ACC112 (cell line): Measurements from ENCODE around the gene ADNP.
"Not testable (repeated sequence)": the region's sequence is repeated elsewhere in the genome, so short reads cannot be mapped to it uniquely, and the experiment has no call there.

ENCODE experiments used
- H2AFZ ChIP-seq: fragments of 200-600 bp; sonication (generic); one replicate; pipeline ENCODE4 v1.6.0; 2017; ENCODE audit warnings: antibody characterized with exemption, low read length; ENCODE audit not compliant: unreplicated experiment
- H3K27ac ChIP-seq: fragments of 200-600 bp; sonication (generic); 2 replicates; pipeline ENCODE4 v1.5.1; 2014; ENCODE audit warnings: low read depth, mild to moderate bottlenecking, antibody characterized with exemption, low read length, moderate library complexity
- H3K27me3 ChIP-seq: fragments of 200-600 bp; sonication (generic); 2 replicates; pipeline ENCODE4 v1.6.1; 2014; ENCODE audit warnings: mild to moderate bottlenecking, antibody characterized with exemption, low read length, moderate library complexity, mixed read lengths; ENCODE audit not compliant: insufficient read depth
- H3K36me3 ChIP-seq: fragments of 200-600 bp; sonication (generic); 2 replicates; pipeline ENCODE4 v1.6.1; 2016; ENCODE audit warnings: mild to moderate bottlenecking, antibody characterized with exemption, low read length, moderate library complexity, mixed read lengths; ENCODE audit not compliant: insufficient read depth
- H3K4me1 ChIP-seq: fragments of 200-600 bp; sonication (generic); one replicate; pipeline ENCODE4 v1.6.1; 2016; ENCODE audit warnings: low read length, mixed read lengths; ENCODE audit not compliant: insufficient read depth, unreplicated experiment, control insufficient read depth
- H3K4me3 ChIP-seq: fragments of 200-600 bp; sonication (generic); 2 replicates; pipeline ENCODE4 v1.5.1; 2014; ENCODE audit warnings: mild to moderate bottlenecking, low read depth, low read length
- H3K79me2 ChIP-seq: fragments of 200-600 bp; sonication (generic); one replicate; pipeline ENCODE4 v1.6.0; 2016; ENCODE audit warnings: low read length; ENCODE audit not compliant: control insufficient read depth, unreplicated experiment, insufficient read depth

ADNP gene

DNA sequence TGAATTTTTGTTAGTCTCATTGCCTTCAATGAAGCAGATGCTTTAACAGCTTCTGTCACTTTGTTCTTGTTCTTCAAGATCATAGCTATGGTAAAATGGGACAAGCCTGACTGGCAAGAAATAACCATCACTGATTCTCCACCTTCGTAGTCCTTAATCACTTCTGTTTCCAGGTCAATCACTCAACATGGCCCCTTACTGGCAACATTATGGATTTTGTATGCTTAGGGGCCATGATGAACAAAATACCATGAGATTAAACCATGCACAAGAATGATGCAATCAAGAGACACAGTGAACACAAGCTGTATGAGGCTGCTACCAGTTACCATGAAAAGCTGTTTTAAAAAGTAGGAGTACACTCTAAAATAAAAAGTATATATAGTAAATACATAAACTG, 32.8 kb downstream of the ADNP start:
- peaks cover 34% of the 10 kb centered on the region for H3K79me2 ChIP-seq
- no peak overlapping the region for H3K4me3 ChIP-seq
- H3K36me3 ChIP-seq, result peaks cover 50% of the 10 kb centered on the region
- H3K27ac ChIP-seq, result no peak overlapping the region
- no peak overlapping the region for H2AFZ ChIP-seq
- no peaks in the 10 kb centered on the region for H3K4me1 ChIP-seq
- no peaks in the 10 kb centered on the region for H3K27me3 ChIP-seq

DNA sequence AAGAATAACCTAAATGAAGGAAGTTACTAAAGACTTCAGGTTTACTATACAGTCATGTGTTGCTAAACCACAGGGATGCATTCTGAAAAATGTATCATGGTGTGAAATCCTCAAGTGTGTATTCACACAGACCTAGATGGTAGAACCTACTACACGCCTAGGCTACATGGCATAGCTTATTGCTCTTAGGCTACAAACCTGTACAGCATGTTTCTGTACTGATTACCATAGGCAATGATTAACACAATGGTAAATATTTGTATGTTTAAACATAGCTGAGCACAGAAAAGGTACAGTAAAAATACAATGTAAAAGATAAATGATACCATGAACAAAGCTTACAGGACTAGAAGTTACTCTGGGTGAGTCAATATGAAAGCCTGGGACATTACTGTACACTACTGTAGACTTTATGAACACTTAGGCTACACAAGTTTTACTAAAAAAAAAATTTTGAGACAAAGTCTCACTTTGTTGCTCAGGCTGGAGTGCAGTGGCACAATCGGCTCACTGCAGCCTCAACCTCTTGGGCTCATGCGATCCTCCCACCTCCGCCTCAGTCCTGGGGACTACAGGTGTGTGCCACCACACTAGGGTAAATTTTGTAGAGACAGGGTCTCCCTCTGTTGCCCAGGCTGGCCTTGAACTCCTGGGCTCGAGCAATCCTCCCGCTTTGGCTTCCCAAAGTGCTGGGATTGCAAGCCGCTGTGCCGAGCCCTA, 36.0 kb downstream of the ADNP start:
- no peak overlapping the region for H2AFZ ChIP-seq
- H3K27me3 ChIP-seq, result no peaks in the 10 kb centered on the region
- H3K36me3 ChIP-seq, result peaks cover 47% of the 10 kb centered on the region
- H3K4me3 ChIP-seq, result no peak overlapping the region
- H3K27ac ChIP-seq, result no peak overlapping the region
- no peaks in the 10 kb centered on the region for H3K4me1 ChIP-seq
- peaks cover 10% of the 10 kb centered on the region for H3K79me2 ChIP-seq

DNA sequence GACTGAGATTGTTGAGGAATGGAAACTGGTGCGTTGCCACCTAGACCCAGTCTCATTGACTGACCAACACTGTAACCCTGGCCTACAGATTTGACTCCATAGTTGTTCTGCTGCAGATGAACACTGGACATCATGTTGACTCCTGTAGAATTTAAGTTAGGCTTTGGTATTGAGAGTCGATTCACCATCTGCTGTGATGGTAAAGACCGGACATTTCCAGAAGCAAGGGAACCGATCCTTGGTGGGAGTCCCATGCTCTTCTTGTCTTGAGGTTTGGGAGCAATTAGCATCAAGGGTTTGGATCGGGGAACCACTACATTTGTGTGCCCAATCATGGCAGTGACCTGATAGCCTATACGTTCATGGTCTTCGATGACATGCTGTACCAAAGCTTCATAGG, 37.6 kb downstream of the ADNP start:
- H2AFZ ChIP-seq, result no peak overlapping the region
- peaks cover 7% of the 10 kb centered on the region for H3K79me2 ChIP-seq
- no peak overlapping the region for H3K4me3 ChIP-seq
- no peaks in the 10 kb centered on the region for H3K27me3 ChIP-seq
- no peaks in the 10 kb centered on the region for H3K4me1 ChIP-seq
- H3K36me3 ChIP-seq, result peaks cover 49% of the 10 kb centered on the region
- no peak overlapping the region for H3K27ac ChIP-seq

DNA sequence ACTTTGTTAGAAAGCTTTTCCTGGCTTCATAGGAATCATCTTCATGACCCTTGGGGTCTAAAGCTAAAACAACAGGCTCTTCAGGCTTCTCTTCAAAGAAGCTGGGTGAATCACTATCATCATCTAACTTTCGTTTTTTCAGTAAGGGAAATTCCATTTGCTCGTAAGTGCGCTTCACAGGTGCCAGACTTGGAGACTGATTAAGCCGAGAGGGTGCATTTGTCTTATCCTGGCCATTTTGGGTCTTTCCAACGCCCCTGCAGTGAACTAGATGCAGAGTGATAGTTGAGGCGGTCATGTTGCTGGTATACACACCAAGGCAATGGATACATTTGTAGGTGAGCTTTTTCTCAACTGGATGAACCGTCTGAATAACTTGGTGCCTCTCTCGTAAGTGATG, 38.8 kb downstream of the ADNP start:
- H2AFZ ChIP-seq, result no peak overlapping the region
- peaks cover 45% of the 10 kb centered on the region for H3K36me3 ChIP-seq
- no peak overlapping the region for H3K27ac ChIP-seq
- no peaks in the 10 kb centered on the region for H3K4me1 ChIP-seq
- H3K27me3 ChIP-seq, result no peaks in the 10 kb centered on the region
- H3K79me2 ChIP-seq, result peaks cover 6% of the 10 kb centered on the region
- H3K4me3 ChIP-seq, result no peak overlapping the region

- no peaks in the 10 kb centered on the region for H3K4me1 ChIP-seq
- no peaks in the 10 kb centered on the region for H3K27me3 ChIP-seq
- no peak overlapping the region for H3K27ac ChIP-seq
- peaks cover 42% of the 10 kb centered on the region for H3K36me3 ChIP-seq
- no peak overlapping the region for H2AFZ ChIP-seq
- H3K79me2 ChIP-seq, result peaks cover 3% of the 10 kb centered on the region
- H3K4me3 ChIP-seq, result no peak overlapping the region
These were observed 40.1 kb downstream of the ADNP start for GRCh38 chr20:50891138-50891537.

GRCh38 chr20:50887576-50887975, 43.7 kb downstream of the ADNP start:
- H3K79me2 ChIP-seq, result no peaks in the 10 kb centered on the region
- no peak overlapping the region for H2AFZ ChIP-seq
- H3K4me1 ChIP-seq, result no peaks in the 10 kb centered on the region
- no peak overlapping the region for H3K27ac ChIP-seq
- H3K4me3 ChIP-seq, result no peak overlapping the region
- H3K27me3 ChIP-seq, result no peaks in the 10 kb centered on the region
- H3K36me3 ChIP-seq, result peaks cover 22% of the 10 kb centered on the region

DNA sequence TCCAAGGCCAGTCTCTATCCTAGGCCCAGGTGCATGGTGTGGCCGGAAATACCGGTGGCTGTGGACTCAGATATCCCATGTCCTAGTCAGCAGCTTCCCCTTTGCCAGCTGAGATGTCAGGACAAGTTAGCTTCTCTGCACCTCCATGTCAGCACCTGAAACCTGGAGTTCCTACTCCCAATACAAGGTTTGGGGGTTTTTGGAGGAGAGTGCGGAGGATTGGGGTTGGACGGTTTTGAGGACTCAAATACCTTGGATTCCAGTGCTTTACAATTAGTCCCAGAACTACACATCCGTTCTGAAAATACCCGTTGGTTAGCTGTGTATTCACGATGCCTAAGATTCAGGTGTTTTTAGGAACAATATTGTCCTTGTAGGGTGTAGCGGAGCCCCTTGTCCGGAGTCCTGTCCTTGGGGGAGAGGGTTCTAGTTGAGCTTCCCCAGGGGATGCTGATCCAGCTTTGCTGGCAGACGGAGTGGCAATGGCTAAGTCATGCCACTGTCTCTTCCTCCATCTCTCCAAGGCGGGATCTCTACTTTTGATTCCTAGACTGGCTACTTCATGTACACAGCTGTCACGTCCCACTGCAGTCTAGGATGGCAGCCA, 45.0 kb downstream of the ADNP start:
- Histone ChIP-seq H3K27ac (no peak overlapping the region), H3K36me3 (peaks cover 18% of the 10 kb centered on the region), H3K27me3 (no peaks in the 10 kb centered on the region), H2AFZ (no peak overlapping the region), H3K79me2 (no peaks in the 10 kb centered on the region), H3K4me1 (no peaks in the 10 kb centered on the region), H3K4me3 (no peak overlapping the region)

- H2AFZ ChIP-seq, result no peak overlapping the region
- no peak overlapping the region for H3K4me3 ChIP-seq
- no peaks in the 10 kb centered on the region for H3K4me1 ChIP-seq
- H3K36me3 ChIP-seq, result peaks cover 18% of the 10 kb centered on the region
- no peaks in the 10 kb centered on the region for H3K27me3 ChIP-seq
- no peaks in the 10 kb centered on the region for H3K79me2 ChIP-seq
- H3K27ac ChIP-seq, result no peak overlapping the region
These were observed 45.5 kb downstream of the ADNP start for GRCh38 chr20:50885781-50886180.

DNA sequence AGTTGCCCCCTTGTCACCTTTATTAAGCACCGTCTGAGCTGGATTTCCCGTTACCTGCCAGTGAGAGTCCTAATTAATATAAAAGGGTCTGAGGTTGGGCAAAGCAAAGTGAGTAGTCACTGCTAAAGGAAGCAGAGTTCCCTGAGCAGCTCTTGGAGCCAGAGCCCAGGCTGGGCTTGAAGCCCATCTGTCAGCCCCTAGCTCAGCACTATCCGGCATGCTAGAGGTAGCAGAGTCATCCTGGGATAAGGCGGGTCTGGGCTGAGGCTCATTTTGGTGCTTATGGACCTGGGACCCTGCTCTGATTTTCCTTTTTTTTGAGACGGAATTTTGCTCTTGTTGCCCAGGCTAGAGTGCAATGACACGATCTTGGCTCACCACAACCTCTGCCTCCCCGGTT, 46.2 kb downstream of the ADNP start:
- H3K27me3 ChIP-seq, result no peaks in the 10 kb centered on the region
- no peaks in the 10 kb centered on the region for H3K4me1 ChIP-seq
- H2AFZ ChIP-seq, result no peak overlapping the region
- H3K4me3 ChIP-seq, result no peak overlapping the region
- H3K36me3 ChIP-seq, result peaks cover 13% of the 10 kb centered on the region
- no peaks in the 10 kb centered on the region for H3K79me2 ChIP-seq
- H3K27ac ChIP-seq, result no peak overlapping the region

GRCh38 chr20:50883856-50884255, 47.4 kb downstream of the ADNP start:
- H2AFZ ChIP-seq, result no peak overlapping the region
- H3K27me3 ChIP-seq, result no peaks in the 10 kb centered on the region
- H3K4me1 ChIP-seq, result no peaks in the 10 kb centered on the region
- no peaks in the 10 kb centered on the region for H3K79me2 ChIP-seq
- no peak overlapping the region for H3K27ac ChIP-seq
- H3K4me3 ChIP-seq, result no peak overlapping the region
- peaks cover 9% of the 10 kb centered on the region for H3K36me3 ChIP-seq

DNA sequence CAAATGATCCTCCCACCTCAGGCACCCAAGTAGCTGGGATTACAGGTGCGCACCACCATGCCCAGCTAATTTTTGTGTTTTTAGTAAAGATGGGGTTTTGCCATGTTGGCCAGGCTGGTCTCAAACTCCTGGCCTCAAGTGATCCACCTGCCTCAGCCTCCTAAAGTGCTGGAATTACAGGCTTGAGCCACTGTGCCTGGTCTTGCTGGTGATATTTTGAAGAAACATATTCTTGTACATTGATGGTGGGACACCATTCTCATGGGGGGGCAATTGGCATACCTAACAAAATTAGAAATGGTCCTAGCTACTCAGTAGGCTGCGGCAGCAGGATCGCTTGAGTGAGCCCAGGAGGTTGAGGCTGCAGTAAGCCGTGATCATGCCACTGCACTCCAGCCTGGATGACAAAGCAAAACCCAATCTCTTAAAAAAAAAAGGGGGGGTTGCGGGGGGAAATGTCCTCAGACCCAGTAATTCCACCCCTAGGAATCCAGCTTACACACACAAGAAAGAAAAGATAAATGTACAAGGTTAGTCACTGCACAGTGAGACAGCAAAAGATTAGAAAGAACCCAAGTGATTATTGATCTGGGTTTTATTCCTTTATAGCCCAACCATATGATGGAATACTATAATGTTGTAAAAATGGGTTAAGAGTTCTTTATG, 49.3 kb downstream of the ADNP start:
- H3K36me3 ChIP-seq, H2AFZ ChIP-seq, H3K4me3 ChIP-seq, H3K27me3 ChIP-seq, H3K4me1 ChIP-seq, H3K27ac ChIP-seq, H3K79me2 ChIP-seq: not testable (repeated sequence)
